Retinal pigment epithelial cell (primary cell): ENCODE results near the gene ELK3.

Source experiments
- DNase-seq: peaks from one replicate; pipeline ENCODE4 v3.0.0-alpha.2; 2010; ENCODE audit warnings: low read depth
- H3K4me3 ChIP-seq: 2 replicates; pipeline ENCODE4 v1.5.1; 2011; ENCODE audit warnings: mild to moderate bottlenecking, low read length, control low read depth, moderate library complexity
- TF ChIP-seq, protein P1 (sequence below): conservative IDR thresholded peaks from 2 replicates; pipeline ENCODE4 v1.5.1; 2011; ENCODE audit warnings: low read depth, low read length, control low read depth, inconsistent platforms

The ELK3 gene

DNA sequence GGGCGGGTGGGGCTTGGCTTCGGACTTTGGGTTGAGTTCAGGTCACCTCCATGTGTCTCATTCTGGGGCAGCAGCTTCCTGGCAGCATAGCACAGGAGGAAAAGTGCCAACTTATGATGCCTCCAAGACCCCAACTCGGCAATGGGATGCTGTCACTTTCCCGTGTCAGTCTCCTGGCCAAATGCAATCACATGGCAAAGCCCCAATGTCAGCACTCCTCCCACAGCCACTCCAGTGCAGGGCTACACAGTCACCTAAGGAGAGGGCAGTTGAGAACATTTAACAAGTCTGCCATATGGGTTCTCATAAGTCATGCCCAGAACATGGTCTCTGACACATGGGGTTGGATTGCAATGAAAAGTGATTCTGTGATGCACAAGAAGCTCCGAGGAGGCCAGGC, 26.7 kb downstream of the ELK3 start:
- TF ChIP-seq, protein P1, sequence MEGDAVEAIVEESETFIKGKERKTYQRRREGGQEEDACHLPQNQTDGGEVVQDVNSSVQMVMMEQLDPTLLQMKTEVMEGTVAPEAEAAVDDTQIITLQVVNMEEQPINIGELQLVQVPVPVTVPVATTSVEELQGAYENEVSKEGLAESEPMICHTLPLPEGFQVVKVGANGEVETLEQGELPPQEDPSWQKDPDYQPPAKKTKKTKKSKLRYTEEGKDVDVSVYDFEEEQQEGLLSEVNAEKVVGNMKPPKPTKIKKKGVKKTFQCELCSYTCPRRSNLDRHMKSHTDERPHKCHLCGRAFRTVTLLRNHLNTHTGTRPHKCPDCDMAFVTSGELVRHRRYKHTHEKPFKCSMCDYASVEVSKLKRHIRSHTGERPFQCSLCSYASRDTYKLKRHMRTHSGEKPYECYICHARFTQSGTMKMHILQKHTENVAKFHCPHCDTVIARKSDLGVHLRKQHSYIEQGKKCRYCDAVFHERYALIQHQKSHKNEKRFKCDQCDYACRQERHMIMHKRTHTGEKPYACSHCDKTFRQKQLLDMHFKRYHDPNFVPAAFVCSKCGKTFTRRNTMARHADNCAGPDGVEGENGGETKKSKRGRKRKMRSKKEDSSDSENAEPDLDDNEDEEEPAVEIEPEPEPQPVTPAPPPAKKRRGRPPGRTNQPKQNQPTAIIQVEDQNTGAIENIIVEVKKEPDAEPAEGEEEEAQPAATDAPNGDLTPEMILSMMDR = no peak
- DNase-seq = no peak
- H3K4me3 ChIP-seq = no peak overlapping the region

DNA sequence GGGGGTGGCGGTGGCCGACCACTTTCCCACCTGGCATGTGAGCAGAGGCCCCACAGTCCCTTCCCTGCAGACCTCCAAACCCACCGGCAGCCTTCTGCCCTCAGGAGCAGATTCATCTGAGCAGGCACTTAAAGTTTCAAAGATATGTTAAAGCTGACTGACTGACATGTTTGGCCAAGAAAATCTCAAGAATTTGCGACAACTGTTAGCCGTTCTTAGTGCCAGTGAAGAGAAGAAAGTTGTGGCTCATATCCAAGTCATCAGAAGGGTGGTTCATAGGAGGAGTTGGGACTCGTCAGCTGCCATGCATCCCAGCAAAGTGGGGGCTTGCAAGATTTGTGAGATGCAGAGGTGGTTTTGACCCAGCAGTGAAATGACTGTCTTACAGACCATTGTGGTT, 27.2 kb downstream of the ELK3 start:
- H3K4me3 ChIP-seq = no peak overlapping the region
- TF ChIP-seq, protein P1 = no peak
- DNase-seq = peak; percentile 55

DNA sequence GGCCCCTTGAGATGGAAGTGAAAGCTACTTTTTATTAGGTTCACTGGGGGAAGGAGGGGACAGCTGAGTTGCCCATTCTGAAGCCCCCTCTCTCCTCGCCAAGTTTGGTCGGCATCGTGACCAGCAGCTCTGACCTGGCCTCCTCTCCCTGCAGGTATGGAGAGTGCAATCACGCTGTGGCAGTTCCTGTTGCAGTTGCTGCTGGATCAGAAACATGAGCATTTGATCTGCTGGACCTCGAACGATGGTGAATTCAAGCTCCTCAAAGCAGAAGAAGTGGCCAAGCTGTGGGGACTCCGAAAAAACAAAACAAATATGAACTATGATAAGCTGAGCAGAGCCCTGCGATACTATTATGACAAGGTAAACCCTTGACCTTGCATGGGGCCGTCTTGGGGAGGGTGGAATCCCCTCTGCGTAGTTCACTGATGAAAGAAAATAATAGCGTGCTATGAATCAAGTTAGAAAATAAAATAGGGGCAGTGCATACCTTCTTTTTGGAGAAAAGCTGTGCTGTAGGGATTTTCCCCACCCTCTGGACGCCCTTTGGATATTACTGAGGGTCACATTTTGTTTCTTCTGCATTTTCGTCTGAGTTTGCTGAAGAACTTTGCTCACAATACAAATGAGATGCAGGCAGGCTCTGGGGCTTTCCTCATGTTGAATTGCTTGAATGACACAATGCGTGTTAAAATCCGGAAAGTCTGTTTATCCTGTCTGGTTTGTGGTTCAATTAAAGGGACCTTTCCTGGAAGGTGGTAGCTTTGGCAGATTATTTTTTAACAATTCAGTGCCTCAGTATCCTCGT, 29.4 kb downstream of the ELK3 start:
- no peak for DNase-seq
- TF ChIP-seq, protein P1 = no peak
- H3K4me3 ChIP-seq = no peak overlapping the region

DNA sequence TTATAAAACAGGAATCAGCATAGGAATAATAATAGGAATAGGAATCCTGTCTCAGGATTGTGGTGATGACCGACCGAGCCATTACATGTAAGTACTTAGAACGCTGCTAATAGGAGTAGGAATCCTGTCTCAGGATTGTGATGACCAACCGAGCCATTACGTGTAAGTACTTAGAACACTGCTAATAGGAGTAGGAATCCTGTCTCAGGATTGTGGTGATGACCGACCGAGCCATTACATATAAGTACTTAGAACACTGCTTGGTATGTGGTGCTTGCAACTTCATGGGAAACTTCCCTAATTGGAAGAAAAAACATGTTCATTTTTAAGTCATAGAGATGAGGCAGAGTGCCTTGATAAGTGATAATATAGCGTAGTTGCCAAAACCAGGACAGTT, 30.0 kb downstream of the ELK3 start:
- peak; percentile 73 for DNase-seq
- no peak overlapping the region for H3K4me3 ChIP-seq
- TF ChIP-seq, protein P1 = no peak

DNA sequence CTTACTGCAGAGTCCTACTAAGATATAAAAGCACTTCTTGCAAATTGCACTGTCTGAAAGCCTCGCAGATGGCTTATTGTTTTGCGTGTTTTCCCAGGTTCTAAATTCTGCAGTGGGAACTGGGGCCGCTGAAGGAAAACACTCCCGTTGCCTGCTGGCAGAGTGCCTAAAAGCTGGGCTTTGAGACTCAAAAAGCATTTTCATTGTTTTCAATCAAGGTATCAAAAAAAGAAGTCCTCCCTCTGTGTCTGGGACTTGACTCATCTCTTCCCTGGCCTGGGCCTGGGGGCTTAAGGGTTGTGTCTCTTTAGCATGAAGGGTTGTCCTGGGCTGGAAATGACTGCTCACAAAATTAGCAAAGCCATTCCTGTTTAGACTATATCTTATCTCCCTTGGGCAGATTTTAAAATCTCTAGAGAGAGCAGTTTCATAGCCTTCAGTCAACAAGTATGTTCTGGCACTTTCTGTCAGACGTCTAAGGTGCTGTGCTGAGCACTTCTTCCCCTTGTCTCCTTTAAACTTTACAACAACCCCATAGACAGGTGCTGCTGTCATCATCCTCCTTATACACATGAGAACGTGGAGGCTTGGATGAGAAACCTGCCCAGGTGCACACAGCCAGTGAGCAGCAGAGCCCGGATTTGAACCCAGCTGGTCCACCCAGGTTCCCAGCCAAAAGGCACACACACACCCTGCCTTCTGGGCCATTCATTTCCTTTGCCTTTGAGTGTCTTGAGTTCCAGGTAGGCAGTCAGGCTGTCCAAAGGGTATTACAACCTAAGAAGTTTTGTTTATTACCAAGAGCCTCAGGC, 31.1 kb downstream of the ELK3 start:
- TF ChIP-seq, protein P1 = no peak
- no peak for DNase-seq
- H3K4me3 ChIP-seq = no peak overlapping the region

DNA sequence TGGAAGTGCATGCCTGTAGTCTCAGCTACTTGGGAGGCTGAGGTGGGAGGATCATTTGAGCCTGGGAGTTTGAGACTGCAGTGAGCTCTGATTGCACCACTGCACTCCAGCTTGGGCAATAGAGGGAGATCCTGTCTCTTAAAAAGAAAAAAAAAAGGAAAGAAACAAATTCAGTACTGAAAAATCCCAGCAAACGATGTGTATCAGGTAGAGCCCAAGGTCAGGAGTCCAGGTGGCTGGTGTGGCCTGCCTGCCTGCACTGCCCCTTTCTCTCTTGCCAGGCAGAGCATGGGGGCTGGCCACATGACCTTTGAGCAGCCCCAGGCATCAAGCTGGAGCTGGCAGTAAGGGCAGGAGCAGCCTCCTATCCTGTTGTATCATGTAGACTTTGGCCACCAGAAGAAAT, 31.8 kb downstream of the ELK3 start:
- H3K4me3 ChIP-seq = no peak overlapping the region
- no peak for DNase-seq
- TF ChIP-seq, protein P1 = no peak

DNA sequence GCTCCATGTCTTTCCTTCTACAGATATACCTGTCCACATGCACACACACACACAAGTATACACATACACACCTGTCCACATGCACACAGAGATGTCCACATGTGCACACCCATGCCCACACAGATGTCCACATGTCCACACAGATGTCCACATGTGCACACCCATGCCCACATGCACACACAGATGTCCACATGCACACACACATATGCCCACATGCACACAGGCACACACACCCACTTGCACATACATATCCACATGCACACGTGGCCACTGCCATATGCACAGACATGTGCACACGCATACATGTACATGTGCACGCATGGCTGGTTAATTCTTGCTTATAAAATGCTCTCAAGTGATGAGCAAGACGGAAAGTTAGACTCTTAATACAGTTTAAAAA, 32.2 kb downstream of the ELK3 start:
- DNase-seq = no peak
- H3K4me3 ChIP-seq = no peak overlapping the region
- TF ChIP-seq, protein P1 = no peak
